HCEC 1CT (cell line): Measurements from ENCODE around the gene BEND5.

ENCODE experiments used
- DNase-seq: peaks from one replicate; pipeline ENCODE4 v3.0.0-alpha.2; 2017

Gene BEND5

DNA sequence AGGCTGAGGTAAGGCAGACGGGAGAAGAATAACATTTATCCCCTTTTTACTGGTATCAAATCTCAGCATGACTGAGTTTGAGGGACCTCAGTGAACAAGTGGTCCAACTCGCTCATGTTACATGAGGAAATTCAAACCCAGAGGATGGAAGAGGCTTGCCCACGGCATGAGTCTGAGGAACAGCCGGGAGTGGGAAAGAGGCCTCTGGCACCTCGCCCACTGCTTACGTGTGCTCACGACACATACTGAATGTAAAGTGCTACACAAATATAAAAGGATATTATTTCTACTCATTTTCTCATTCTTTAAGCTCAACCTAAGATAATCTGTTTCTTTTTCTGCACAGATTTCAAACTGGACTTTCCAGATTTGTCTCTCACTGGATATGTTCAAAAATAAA is 14.7 kb downstream of the BEND5 start:
- no peak for DNase-seq

DNA sequence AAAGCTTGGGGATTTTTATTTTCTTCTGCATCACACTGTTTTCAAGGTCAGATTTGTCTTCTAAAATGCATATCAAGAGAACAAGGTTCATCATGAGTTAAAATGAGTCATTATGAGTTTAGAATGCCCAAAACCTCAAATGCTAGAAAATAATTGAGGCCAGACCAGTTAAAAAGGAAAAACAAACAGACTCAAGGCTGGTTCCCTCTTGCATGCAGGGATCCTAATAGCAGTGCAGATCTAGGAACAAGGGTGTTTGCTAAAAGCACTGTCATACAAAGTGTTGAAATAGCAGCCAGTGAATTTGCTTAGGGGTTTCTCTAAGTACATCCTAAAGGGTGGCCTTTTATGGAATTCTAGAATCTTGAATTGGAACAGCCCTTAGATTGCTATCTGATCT is 15.3 kb downstream of the BEND5 start:
- no peak for DNase-seq

DNA sequence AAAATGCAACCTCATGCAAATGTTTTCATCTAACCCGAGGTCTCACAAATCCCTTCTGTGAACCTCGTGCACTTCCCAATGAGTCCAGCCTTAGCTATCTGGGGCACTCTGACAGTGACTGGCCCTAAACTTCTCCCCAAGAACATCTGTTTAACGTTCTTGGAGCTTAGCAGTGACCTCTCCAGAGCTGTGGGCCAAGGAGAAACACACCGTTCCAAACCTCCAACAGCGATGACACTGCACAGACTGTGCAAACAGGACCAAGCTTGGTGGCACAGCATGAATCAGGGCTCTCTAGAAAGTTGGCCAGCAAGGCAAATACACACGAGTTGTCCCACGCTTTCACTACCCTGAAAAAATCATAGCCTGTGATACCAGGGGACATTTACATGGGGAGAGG is 15.8 kb downstream of the BEND5 start:
- no peak for DNase-seq

DNA sequence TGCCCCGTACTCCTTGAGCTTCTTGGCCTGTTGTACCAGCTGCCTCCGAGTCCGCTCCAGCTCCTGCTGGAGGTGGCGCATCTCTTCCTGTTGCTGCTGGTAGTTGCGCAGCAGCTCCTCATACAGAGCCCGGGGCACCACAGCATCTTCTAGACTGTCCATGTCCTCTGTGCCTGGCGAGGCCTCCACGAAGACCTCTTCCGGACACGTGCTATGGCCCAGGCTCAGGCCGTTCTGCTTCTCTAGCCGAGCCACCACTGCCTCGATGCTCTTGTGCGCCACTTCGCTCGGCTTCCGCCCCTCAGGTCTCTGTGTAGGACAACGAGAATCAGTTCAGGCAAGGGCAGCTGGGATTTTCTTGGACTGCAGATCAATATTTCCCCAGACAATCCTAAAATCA is 17.7 kb downstream of the BEND5 start:
- DNase-seq, result no peak

DNA sequence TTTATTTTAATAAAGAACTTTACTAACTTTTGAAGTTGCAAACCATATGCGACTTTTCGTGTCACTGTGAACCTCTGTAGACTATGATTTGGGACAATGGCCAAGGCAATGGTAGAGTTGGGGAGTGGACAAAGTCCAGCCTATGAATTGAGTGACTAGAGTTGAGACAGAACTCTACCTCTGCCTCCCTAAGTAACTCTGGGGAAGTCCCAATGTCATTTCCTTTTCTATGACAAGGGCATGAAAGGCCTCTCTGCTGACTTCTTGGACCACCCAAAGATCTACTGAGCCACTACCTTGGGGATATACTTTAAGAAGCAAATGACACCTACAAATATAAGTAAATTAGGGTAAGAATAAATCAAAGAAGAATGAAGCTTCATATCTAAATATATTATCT is 19.3 kb downstream of the BEND5 start:
- DNase-seq, result no peak

DNA sequence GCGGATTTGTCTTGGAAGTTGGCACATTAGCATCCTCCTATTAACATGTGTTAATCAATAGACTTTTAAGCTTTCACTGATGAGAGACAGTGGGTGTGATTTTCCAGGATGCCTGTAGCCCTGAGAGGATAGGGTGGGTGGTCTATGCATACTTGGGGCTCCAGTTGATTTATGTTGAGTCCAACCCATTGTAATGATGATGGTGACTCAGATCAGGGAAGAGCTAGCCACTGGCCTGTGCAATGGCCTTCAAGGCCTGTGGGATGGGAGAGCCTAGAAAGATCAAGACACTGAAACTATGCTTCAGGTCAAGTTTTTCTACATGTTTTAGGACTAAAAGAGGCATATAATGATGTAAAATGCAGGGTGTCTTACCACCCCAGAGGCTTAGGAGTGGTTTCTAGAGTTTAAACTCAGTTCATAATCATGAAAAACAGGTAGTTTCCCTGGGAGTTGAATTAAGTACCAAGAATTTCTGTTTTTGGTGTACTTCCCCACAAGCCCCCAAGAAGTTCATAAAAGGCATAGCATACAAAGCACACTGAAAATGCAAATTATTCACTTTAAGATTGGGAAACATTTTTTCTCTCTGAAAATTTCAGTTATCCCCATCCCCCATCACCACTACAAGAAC is 19.9 kb downstream of the BEND5 start:
- DNase-seq, result no peak

DNA sequence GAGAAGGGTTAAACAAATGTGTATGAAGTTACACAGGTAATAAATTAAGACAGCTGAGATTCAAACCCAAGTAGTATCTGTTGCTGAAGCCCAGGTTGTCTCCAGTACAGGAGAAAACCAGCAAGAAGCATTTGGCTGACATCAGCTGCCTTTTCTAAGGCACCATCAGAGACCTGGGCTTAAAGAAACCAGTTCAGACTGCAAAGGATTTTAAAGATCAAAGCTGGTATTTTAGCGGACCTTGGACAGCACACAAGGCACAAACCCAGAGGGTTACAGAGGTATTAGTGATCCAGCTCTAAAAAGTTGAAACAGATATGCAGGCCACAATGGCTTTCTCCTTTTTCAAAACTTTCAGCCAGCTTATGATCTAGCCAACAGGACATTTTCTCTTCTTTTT is 23.4 kb downstream of the BEND5 start:
- DNase-seq, result no peak

DNA sequence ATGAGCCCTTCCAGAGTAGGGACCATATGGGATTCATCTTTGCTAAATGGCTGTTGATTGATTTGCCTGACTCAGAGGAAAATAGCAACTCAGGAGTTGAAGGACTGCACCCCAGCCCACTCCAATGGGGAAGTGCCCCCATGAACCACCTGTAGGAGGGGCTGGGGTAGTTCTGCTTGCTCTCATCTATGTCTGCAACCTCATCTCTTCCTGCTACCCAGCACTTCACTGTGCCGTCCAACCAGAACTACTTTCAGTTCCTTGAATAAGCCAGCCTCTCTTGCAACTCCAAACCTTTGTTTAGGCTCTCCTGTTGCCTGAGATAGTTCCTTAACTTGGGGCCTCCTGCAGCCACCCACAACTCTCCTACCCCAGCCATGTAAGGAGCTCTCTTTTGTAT is 26.6 kb downstream of the BEND5 start:
- no peak for DNase-seq

DNA sequence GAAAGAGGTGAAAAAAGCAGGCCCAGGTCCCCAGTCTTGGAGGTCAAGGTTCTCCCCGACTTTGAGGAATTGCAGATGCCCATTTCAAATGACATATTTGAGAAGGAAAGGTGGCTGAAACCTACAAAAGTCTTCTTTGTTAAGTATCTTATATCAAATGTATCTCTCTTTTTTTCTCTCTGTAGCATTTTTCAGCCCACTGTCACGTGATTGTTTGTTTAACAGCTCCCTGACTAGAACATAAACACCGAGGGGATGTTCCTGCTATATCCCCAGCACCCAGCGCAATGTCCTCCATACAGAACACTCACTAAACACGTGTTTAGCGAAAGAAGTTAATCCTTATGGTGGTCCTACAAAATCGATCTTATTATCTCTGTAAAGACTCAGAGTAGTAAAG is 27.6 kb downstream of the BEND5 start:
- no peak for DNase-seq

DNA sequence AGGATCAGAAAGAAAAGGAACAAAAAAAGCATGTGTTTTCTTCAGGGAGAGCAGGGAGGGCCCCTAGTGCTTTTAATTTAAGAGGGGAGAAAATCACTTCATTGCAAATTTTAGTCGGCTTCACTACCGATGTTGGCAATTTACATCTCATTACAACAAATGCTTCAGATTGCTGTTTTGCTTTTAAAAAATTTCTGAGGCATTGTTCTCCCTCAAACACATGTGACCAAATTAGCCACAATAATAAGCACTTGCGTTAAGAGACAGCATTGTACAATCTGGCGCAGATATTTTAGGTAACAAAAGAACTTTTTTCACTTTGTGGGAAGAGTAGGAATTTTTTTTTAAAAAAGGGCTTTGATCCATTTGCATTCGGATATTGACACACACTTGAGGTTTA is 29.8 kb downstream of the BEND5 start:
- DNase-seq, result no peak

DNA sequence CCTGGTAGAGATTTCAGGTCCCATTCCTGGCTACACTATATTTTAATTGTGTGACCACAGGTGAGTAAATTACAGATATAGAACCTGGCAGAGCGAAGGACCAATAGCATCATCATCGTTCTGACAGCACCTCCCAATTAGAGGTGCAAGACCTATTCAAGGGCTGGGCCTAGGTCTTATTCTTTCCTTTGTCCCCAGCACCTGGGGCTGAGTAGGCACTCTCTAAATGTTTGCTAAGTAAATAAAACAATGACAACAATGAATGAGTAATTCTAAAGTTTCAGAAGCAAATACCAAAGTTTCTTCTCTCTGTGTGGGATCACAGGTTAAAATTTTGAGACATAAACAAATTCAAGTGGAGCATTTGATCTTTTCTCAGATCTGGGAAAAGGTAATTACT is 32.7 kb downstream of the BEND5 start:
- no peak for DNase-seq

DNA sequence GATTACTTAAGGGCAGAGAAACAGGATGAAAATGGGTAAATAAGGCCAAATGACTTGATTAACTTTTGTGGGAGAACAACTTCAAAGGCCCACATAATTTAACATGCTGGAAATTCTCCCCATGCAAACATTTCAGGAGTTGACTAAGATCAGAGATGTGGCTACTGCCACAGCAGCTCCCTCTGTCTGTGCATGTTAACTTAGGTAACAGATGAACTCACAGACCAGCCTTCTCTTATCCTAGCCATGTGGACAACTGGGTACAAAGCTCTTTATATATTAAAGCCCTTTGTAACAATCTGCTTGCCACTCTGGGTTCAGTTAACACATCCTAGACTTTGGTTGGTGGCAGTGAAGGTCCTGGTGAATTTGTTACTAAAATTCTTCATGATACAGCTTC is 33.2 kb downstream of the BEND5 start:
- no peak for DNase-seq

DNA sequence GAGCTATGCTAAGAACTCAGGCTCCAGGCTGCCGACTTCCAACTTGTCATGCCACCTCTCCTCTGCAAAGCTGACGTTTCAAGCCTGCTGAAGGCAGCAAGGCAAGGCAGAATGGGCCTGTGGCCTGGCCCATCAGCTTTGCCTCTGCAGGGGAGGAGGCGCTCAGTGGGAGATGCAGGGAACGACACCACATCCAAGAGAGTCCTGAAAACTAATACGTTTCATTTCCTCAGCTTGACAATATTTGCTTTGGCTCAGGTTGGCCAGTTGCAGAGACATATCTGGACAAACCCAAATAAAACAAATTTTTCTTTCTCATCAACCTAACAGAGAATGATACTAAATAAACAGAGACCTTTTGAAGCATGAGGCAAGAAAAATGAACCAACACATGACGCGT is 35.3 kb downstream of the BEND5 start:
- no peak for DNase-seq

DNA sequence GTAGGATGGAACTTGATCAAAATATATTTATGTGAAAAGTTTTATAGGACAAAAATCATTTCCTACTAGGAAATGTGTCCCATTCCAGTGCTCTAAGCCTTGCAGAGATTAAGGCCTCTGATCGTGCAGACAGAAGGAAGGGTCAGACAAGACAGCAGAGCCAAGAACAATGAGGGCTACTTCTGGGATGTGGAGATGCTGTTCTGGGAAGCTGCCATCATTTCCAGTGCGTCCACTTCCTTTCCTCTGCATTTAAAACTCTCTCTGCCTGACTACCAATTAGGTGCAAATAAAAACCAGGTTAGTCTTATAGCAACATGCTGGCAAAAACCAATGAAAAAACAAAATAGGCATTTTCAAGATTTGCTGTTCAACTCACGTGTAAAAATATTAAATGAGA is 36.1 kb downstream of the BEND5 start:
- no peak for DNase-seq

DNA sequence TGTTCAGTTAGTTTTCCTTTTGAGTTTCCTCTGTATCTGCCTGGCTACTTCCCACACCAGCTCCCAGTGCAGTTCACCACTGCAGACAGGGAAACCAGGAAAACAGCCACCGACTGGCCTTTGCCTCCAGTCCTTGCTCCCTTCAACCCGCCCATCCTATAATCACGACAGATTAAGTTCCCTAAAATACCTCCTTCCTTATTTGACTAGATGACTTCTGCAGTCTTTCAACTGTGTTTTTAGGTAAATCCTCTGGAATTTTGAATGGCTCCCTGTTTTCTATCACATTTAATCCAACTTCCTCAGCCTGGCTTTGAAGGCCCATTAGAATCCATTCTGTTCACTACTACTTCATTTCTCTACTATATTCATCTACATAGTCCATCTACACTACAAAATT is 37.6 kb downstream of the BEND5 start:
- no peak for DNase-seq

DNA sequence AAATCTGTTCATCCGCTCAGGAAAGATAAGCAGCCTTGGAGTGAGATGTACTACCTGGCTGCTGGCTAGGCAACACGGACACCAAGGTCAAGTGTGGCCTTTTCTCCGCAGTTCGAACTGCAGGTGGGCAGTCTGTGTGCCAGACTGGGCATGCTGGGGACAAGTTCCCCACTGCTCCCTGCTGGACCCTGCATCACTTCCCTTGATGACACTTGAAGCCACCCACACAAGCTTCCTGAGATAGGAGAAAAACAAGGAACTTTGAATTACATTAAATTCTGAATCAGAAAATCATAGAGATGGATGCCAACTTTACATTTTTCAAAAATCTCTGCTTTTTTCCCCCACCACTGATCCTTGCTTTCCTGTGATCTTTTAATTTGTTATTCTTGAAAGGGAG is 38.3 kb downstream of the BEND5 start:
- no peak for DNase-seq

DNA sequence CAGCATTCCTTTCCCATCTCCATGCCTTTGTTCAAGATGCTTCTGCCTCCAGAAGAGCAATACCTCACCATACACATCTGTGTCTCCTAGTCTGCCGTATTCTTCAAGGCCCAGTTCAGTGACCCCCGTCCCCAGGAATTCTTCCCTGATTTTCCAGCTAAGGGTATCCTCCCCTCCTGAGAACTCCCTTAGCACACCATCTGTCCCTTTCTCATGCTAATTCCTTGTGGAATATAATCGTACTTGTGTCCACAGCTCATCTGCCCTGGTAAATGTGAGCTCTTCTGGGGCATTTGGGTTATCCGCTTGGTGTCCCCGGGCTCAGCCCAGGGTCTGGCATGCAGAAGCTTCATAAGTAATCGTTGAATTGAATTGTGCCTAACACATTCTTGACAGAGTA is 40.9 kb downstream of the BEND5 start:
- DNase-seq, result no peak

DNA sequence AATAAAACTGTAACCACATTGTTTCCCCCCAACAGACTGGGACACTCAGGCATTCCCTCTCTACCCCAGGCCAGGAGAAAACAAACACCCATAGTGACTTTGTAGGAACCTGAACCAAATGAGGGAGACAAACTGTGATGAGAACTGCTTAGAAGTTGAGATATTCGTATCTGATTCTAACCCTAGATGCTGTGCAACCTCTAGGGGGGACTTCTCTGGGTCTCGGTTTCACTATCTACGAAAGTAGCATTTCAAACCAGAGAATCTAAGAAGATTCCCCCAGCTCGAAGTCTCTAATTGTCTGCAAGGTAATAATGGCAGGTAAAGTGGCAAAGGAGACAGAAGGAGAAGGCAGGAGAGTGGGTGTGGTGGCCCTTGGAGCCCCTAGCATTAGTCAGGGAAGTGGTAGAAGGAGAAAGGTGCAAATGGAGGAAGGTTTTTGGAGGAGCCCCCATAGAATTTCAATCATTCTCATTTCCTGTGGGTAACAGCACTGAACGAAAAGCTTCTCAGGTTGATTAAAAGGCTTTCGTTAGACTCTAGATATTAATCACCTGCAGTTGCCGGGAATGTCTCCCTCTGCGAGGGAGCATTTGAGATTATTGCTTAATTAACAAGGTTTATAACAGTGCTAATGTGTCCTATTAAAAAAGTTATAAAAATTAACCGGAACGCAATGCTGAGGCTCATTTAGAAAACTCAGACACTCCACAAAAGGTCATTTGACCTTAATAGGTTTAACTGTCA is 46.4 kb downstream of the BEND5 start:
- DNase-seq, result no peak

DNA sequence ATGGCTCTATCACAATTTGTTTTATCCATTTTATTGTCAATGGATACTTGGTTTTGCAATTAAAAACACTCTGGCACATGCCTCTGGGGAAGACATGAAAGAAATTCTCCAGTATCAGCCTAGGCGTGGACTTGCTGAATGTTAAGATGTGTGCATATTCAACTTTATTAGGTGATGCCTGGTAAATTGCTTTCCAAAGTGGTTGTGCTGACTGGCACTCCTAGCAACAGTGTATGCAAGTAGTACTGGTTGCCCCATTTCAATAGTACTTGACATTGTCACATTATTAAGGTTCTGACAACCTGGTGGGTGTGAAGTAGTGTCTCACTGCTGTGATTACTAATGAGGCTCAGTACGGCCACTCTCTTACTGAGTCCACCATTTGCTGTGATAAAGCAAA is 48.1 kb downstream of the BEND5 start:
- no peak for DNase-seq

DNA sequence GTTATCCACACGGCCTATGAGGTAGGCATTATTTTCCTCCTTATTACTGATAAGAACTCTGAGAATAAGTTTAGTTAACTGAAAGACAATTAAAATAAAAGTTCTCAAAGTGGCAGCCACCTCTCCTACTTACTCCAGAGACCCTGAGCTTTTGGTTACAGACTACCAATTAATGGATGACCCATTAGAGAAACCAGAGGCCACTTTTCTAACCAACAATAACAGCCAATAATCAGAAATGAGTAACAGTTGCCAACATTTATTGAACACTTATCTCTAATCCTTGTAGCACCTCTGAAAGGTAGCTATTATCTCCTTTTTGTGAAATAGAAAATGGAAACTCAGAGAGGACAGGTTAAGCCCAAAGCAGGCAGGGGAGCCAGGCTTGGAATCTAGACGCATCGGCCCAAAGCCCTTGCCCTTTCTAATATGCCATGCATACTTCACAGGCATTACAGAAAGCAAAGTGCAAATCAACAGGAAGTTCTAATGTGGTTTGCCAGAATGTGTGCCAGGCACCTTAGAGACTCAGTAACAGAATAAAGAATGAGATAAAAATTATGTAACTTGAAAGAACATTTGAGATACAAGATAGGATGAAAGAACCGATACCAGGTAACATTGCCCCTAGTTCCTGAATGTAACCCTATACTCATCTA is 50.0 kb downstream of the BEND5 start:
- no peak for DNase-seq

DNA sequence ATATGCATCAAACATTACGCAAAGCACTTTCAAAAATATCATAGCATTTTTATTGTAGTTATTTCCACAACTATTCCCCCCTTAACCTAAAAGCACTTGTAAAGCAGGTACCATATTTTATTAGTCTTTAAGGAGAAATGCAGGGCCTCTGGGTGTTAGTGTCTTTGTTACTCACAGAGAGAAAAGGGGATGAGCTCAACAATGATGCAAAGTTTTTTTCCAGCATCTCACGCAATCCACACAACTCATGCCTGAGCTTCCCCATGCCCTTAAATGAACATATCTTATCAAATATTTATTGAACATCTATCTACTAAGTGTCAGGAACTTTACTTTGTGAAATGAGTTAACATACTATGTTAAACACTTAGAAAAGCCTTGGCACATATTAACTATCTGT is 50.6 kb downstream of the BEND5 start:
- DNase-seq, result no peak

DNA sequence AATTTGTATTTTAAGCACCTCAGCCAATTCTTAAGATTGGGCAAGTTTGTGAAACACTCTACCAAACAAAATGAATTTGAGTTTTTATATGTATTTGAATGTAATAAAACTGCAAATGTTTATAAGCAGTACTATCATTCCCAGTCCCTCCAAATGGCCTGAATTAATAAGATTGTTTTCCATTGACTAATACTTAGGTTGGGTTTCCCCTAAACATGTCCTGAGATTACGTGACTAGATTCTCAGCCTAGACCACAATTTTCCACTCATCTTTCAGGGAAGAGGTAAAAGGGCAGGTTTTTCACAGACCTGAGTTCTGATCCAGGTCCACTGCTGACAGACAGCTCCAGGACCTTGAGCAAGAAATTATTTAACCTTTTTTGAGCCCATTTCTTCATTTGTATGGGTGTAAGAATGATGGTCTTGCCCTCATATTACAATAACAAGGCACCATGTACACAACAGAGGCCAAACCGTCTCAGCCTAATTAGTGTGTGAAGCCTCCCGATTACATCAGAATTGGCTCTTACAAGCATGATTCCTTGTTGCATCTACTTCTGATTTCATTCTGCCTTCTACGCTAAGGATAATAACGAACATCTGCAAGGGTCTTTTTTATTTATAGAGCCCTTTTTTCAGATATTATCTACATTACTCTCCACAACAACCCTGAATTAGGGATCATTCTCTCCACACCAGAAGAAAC is 51.2 kb downstream of the BEND5 start:
- DNase-seq, result no peak

DNA sequence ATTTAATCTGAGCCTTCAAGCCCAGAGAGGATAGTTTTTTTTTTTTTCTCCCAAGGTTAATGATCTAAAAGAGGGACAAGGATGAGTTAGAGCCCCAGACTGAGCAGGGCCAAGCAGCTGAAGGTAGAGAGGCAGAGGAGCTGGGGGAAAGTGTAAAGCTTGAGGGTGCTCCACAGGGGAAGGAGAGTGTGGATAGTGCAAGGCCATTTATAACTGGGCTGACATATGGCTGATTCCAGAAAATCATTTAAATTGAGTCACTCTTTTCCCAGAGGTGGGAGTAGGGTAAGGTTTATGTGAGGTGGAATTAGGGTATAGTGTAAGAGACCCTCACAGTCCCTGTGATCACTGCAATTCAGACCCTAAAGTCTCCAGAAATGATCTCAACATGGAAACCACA is 55.8 kb downstream of the BEND5 start:
- DNase-seq, result no peak

DNA sequence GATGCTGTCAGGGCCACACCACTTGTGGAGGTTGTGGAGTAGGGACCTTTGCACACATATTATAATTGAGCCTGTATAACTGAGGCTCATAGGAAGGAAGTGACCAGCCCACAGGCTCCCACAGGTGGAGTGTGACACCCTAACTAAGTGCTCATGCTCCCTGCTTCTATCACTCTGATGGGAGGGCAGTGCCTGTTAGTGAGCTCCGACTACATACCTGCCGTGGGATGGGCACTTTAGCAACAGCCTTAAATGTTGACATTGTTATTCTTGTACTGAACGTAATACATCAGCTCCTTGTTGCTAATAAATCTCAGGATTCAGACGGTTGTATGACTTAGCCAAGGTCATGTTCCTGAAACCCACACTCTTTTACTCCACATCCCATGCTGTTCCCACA is 58.0 kb downstream of the BEND5 start:
- DNase-seq, result no peak
